HepG2 (cell line): ENCODE measurements around the gene BICDL2. TPM values are rescaled to one million over a fixed set of nuclear protein-coding genes. Genes with fewer than 3 reads are reported as not detected.
A peak's percentile ranks its signal among the peaks of the same experiment; 100 is the strongest.

Experiments used
- ARID5B ChIP-seq: IDR thresholded peaks from 2 replicates; pipeline ENCODE4 v1.4.0; 2020; ENCODE audit warnings: mild to moderate bottlenecking, missing genetic modification reagents
- HNF1B ChIP-seq: sonication (generic); formaldehyde crosslinking; IDR thresholded peaks from 2 replicates; pipeline ENCODE4 v1.5.1; 2020; ENCODE audit warnings: mild to moderate bottlenecking, moderate library complexity, missing genetic modification reagents
- KDM5A ChIP-seq: fragments of 200-600 bp; sonication (generic); IDR thresholded peaks from 2 replicates; pipeline ENCODE4 v1.7.0; 2018; ENCODE audit warnings: antibody characterized with exemption, mild to moderate bottlenecking, low read length, borderline replicate concordance
- MAFF ChIP-seq: IDR thresholded peaks from 2 replicates; pipeline ENCODE4 v1.6.1; 2011; ENCODE audit warnings: low read depth, low read length, improper control_type of control experiment
- PHF21A ChIP-seq: sonication (generic); formaldehyde crosslinking; IDR thresholded peaks from 2 replicates; pipeline ENCODE4 v1.5.0; 2020; ENCODE audit warnings: mild to moderate bottlenecking, missing genetic modification reagents
- RAD51 ChIP-seq: fragments of 450-650 bp; IDR thresholded peaks from 2 replicates; pipeline ENCODE4 v1.6.1; 2016; ENCODE audit warnings: borderline replicate concordance
- SOX6 ChIP-seq, 2 experiments: fragments of 450-650 bp in 1 of 2; sonication (generic) in 1 of 2; formaldehyde crosslinking in 1 of 2; IDR thresholded peaks; 2 replicates each; pipeline versions ENCODE4 v1.4.0 to v1.6.1; 2017 to 2020; ENCODE audit warnings: antibody characterized with exemption in 1 of 2, mild to moderate bottlenecking in 1 of 2, missing genetic modification reagents in 1 of 2
- TBX2 ChIP-seq: sonication (generic); formaldehyde crosslinking; IDR thresholded peaks from 2 replicates; pipeline ENCODE4 v1.5.0; 2020; ENCODE audit warnings: missing genetic modification reagents, mild to moderate bottlenecking, borderline replicate concordance
- TEAD3 ChIP-seq: optimal IDR thresholded peaks from 2 replicates; pipeline ENCODE3; 2016; ENCODE audit warnings: borderline replicate concordance
- polyA plus RNA-seq, 8 experiments: library from polyadenylated mRNA; depleted of rRNA in 3 of 8; stranded (reverse) in 7 of 8; unstranded in 1 of 8; fragments of >200 nt; fragmentation: Illumina TruSeq in 4 of 8; extraction: Trizol in 4 of 8; gene quantifications; 2 replicates each; pipeline versions ENCODE4 v1.2.1 to v1.2.3, GENCODE V29; 2011 to 2016; ENCODE audit warnings: low read depth in 4 of 8, missing spikeins in 1 of 8, mixed read lengths in 1 of 8; ENCODE audit not compliant: insufficient read depth in 1 of 8
- total RNA-seq, 5 experiments: library from RNA; depleted of rRNA; stranded (reverse); fragments of >200 nt; fragmentation: Illumina TruSeq; extraction: Trizol; gene quantifications; 2 replicates each; pipeline ENCODE4 v1.2.3, GENCODE V29; 2016; ENCODE audit warnings: low read depth in 1 of 5
- TF ChIP-seq, protein P1 (sequence below): sonication (generic); formaldehyde crosslinking; IDR thresholded peaks from 2 replicates; pipeline ENCODE4 v1.8.1; 2023; ENCODE audit warnings: mild to moderate bottlenecking, moderate library complexity, missing genetic modification reagents
- TF ChIP-seq, protein P2 (sequence below): sonication (generic); formaldehyde crosslinking; IDR thresholded peaks from 2 replicates; pipeline ENCODE4 v1.5.1; 2020; ENCODE audit warnings: mild to moderate bottlenecking, missing genetic modification reagents

Gene BICDL2
- total and polyA plus RNA-seq, 2 of the 13 experiments (the other 11 are each of a cell fraction or from before 2014, with no cell fraction given): 0.12 TPM; not detected in 1

DNA sequence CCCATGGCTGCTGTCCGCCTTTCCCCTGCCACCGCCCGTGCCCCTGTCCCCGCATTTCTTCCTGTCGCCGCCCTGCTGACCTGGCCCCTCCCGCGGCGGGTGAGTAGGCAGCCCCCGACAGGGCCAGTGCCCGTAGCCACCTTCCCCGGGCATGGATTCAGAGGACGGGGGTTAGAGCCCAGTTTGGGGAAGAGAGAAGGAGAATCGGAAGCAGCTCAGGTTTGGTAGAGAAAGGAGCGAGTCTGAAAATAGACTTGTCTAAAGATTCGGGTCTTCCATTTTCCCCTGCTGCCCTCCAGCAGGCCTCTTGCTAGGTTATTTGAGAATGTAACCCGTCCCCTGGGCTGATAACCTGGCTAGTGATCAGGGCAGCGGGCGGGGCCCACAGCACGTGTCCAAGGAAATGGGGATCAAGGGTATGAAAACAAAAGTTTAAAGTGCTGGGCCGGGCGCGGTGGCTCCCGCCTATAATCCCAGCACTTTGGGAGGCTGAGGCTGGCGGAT lies 31.9 kb downstream of the BICDL2 start (continued):
- TF ChIP-seq ARID5B (CRISPR knock-in tag) (0 out of 2 replicates have a peak, but pooled peaks have one; percentile 28), MAFF (no peak), SOX6 (IDR thresholded peaks at IDR 0.05) (no peak), SOX6 (CRISPR knock-in tag; IDR thresholded peaks at IDR 0.05) (0 out of 2 replicates have a peak, but pooled peaks have one; percentile 39), TEAD3 (CRISPR knock-in tag) (peak; percentile 16), HNF1B (CRISPR knock-in tag) (peak; percentile 47; the same call in 1 of the 2 replicates), RAD51 (no peak), TBX2 (0 out of 2 replicates have a peak, but pooled peaks have one; percentile 42), KDM5A (no peak), PHF21A (peak; percentile 71)
- TF ChIP-seq, protein P1, sequence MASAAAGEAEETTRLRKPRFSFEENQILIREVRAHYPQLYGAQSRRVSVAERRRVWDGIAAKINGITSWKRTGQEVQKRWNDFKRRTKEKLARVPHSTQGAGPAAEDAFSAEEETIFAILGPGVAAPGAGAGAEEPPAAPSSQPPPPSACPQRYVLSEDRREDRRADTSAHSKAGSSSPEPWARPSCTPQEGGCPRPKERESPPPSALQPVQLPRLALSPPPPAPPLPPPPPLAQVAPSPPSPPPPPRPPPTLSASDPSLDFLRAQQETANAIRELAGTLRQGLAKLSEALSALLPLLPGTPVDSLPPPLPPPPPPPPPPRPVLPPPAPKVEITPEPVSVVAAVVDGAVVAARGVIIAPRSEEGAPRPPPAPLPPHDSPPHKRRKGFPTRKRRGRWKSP: peak; percentile 29; the same call in 1 of the 2 replicates
- TF ChIP-seq, protein P2, sequence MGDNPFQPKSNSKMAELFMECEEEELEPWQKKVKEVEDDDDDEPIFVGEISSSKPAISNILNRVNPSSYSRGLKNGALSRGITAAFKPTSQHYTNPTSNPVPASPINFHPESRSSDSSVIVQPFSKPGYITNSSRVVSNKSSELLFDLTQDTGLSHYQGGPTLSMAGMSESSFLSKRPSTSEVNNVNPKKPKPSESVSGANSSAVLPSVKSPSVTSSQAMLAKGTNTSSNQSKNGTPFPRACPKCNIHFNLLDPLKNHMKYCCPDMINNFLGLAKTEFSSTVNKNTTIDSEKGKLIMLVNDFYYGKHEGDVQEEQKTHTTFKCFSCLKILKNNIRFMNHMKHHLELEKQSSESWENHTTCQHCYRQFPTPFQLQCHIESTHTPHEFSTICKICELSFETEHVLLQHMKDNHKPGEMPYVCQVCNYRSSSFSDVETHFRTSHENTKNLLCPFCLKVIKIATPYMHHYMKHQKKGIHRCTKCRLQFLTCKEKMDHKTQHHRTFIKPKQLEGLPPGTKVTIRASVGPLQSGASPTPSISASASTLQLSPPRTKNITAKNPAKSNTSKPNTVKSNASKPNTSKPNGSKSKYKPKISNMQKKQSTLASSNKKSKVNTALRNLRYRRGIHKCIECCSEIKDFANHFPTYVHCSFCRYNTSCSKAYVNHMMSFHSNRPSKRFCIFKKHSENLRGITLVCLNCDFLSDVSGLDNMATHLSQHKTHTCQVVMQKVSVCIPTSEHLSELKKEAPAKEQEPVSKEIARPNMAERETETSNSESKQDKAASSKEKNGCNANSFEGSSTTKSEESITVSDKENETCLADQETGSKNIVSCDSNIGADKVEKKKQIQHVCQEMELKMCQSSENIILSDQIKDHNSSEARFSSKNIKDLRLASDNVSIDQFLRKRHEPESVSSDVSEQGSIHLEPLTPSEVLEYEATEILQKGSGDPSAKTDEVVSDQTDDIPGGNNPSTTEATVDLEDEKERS (CRISPR knock-in tag): 0 out of 2 replicates have a peak, but pooled peaks have one; percentile 6
